Neuron (in vitro differentiated cells): ENCODE measurements around the gene DCAF15.

Experiments
- H2AFZ ChIP-seq: one replicate; pipeline ENCODE4 v1.6.1; 2013; ENCODE audit warnings: low read depth, mild to moderate bottlenecking, inconsistent platforms, low read length, moderate library complexity
- H3K27me3 ChIP-seq: one replicate; pipeline ENCODE4 v1.6.1; 2013; ENCODE audit warnings: low read length; ENCODE audit not compliant: insufficient read depth
- H3K36me3 ChIP-seq: one replicate; pipeline ENCODE4 v1.6.1; 2013; ENCODE audit warnings: low read length; ENCODE audit not compliant: insufficient read depth
- H3K4me1 ChIP-seq: one replicate; pipeline ENCODE4 v1.6.1; 2013; ENCODE audit warnings: low read length; ENCODE audit not compliant: insufficient read depth
- H3K4me3 ChIP-seq: 2 replicates; pipeline ENCODE4 v1.5.1; 2013; ENCODE audit warnings: mild to moderate bottlenecking, low read length, moderate library complexity
- H3K9me3 ChIP-seq: one replicate; pipeline ENCODE4 v1.6.1; 2013; ENCODE audit warnings: low read length

Gene DCAF15

GRCh38 chr19:13958043-13958442, 5.7 kb downstream of the DCAF15 start:
- H3K27me3 ChIP-seq, result no peaks in the 10 kb centered on the region
- peaks cover 69% of the 10 kb centered on the region for H3K36me3 ChIP-seq
- H3K4me3 ChIP-seq, result no peak overlapping the region
- H3K9me3 ChIP-seq, result no peaks in the 10 kb centered on the region
- no peak overlapping the region for H2AFZ ChIP-seq
- H3K4me1 ChIP-seq, result peaks cover 7% of the 10 kb centered on the region

- no peak overlapping the region for H2AFZ ChIP-seq
- no peaks in the 10 kb centered on the region for H3K27me3 ChIP-seq
- peaks cover 70% of the 10 kb centered on the region for H3K36me3 ChIP-seq
- H3K4me1 ChIP-seq, result no peaks in the 10 kb centered on the region
- H3K9me3 ChIP-seq, result no peaks in the 10 kb centered on the region
- H3K4me3 ChIP-seq, result no peak overlapping the region
Measured at GRCh38 chr19:13959141-13959961, 7.0 kb downstream of the DCAF15 start.

GRCh38 chr19:13959962-13960862, 7.9 kb downstream of the DCAF15 start:
- Histone ChIP-seq H3K9me3 (no peaks in the 10 kb centered on the region), H2AFZ (no peak overlapping the region), H3K36me3 (peaks cover 70% of the 10 kb centered on the region), H3K4me3 (no peak overlapping the region), H3K4me1 (no peaks in the 10 kb centered on the region), H3K27me3 (no peaks in the 10 kb centered on the region)

GRCh38 chr19:13960863-13961784, 8.8 kb downstream of the DCAF15 start:
- Histone ChIP-seq H3K36me3 (peaks cover 70% of the 10 kb centered on the region), H3K4me3 (no peak overlapping the region), H3K9me3 (no peaks in the 10 kb centered on the region), H3K4me1 (no peaks in the 10 kb centered on the region), H3K27me3 (no peaks in the 10 kb centered on the region), H2AFZ (no peak overlapping the region)

- Histone ChIP-seq H3K4me1 (no peaks in the 10 kb centered on the region), H3K27me3 (no peaks in the 10 kb centered on the region), H2AFZ (no peak overlapping the region), H3K36me3 (peaks cover 70% of the 10 kb centered on the region), H3K4me3 (no peak overlapping the region), H3K9me3 (no peaks in the 10 kb centered on the region)
Measured at GRCh38 chr19:13961826-13962698, 9.8 kb downstream of the DCAF15 start.

GRCh38 chr19:13962699-13963602, 10.6 kb downstream of the DCAF15 start:
- H3K36me3 ChIP-seq, result peaks cover 62% of the 10 kb centered on the region
- H2AFZ ChIP-seq, result no peak overlapping the region
- H3K4me1 ChIP-seq, result no peaks in the 10 kb centered on the region
- no peak overlapping the region for H3K4me3 ChIP-seq
- no peaks in the 10 kb centered on the region for H3K9me3 ChIP-seq
- H3K27me3 ChIP-seq, result no peaks in the 10 kb centered on the region

- H3K27me3 ChIP-seq, result no peaks in the 10 kb centered on the region
- H3K4me3 ChIP-seq, result no peak overlapping the region
- no peak overlapping the region for H2AFZ ChIP-seq
- H3K36me3 ChIP-seq, result peaks cover 63% of the 10 kb centered on the region
- H3K4me1 ChIP-seq, result no peaks in the 10 kb centered on the region
- H3K9me3 ChIP-seq, result no peaks in the 10 kb centered on the region
Measured at GRCh38 chr19:13963603-13964105, 11.3 kb downstream of the DCAF15 start.

- Histone ChIP-seq H2AFZ (no peak overlapping the region), H3K27me3 (no peaks in the 10 kb centered on the region), H3K36me3 (peaks cover 59% of the 10 kb centered on the region), H3K9me3 (no peaks in the 10 kb centered on the region), H3K4me3 (no peak overlapping the region), H3K4me1 (no peaks in the 10 kb centered on the region)
Measured at GRCh38 chr19:13964776-13965175, 12.5 kb downstream of the DCAF15 start.

- Histone ChIP-seq H2AFZ (no peak overlapping the region), H3K4me1 (no peaks in the 10 kb centered on the region), H3K9me3 (no peaks in the 10 kb centered on the region), H3K27me3 (no peaks in the 10 kb centered on the region), H3K36me3 (peaks cover 58% of the 10 kb centered on the region), H3K4me3 (no peak overlapping the region)
Measured at GRCh38 chr19:13965377-13965896, 13.1 kb downstream of the DCAF15 start.

GRCh38 chr19:13965926-13966683, 13.8 kb downstream of the DCAF15 start:
- H3K36me3 ChIP-seq, result peaks cover 54% of the 10 kb centered on the region
- no peaks in the 10 kb centered on the region for H3K9me3 ChIP-seq
- no peaks in the 10 kb centered on the region for H3K4me1 ChIP-seq
- no peak overlapping the region for H3K4me3 ChIP-seq
- no peaks in the 10 kb centered on the region for H3K27me3 ChIP-seq
- no peak overlapping the region for H2AFZ ChIP-seq
